ENCODE data around the gene GIMD1.

GRCh38 chr4:106323119-106323518, 45.5 kb downstream of the GIMD1 start:
- TF ChIP-seq CTCF (conservative IDR thresholded peaks at IDR 0.05) = no peak
- TF ChIP-seq EZH2 (IDR thresholded peaks at IDR 0.05; ENCODE audit: low read depth) = no peak
